Fibroblast of pulmonary artery (primary cell): Measurements from ENCODE around the gene GLT8D2.

Source experiments
- DNase-seq: peaks from one replicate; pipeline ENCODE4 v3.0.0-alpha.2; 2010; ENCODE audit warnings: low read depth
- H3K4me3 ChIP-seq: replicated peaks from 2 replicates; pipeline ENCODE4 v1.5.1; 2011; ENCODE audit warnings: low read depth, mild to moderate bottlenecking, control low read depth, low read length, moderate library complexity
- TF ChIP-seq, protein P1 (sequence below): IDR thresholded peaks from 2 replicates; pipeline ENCODE4 v1.5.1; 2011; ENCODE audit warnings: mild to moderate bottlenecking, control low read depth, low read length, inconsistent platforms; ENCODE audit errors: missing control alignments

The GLT8D2 gene

GRCh38 chr12:103956509-103957027, 93.4 kb downstream of the GLT8D2 start:
- DNase-seq = no peak
- TF ChIP-seq, protein P1, sequence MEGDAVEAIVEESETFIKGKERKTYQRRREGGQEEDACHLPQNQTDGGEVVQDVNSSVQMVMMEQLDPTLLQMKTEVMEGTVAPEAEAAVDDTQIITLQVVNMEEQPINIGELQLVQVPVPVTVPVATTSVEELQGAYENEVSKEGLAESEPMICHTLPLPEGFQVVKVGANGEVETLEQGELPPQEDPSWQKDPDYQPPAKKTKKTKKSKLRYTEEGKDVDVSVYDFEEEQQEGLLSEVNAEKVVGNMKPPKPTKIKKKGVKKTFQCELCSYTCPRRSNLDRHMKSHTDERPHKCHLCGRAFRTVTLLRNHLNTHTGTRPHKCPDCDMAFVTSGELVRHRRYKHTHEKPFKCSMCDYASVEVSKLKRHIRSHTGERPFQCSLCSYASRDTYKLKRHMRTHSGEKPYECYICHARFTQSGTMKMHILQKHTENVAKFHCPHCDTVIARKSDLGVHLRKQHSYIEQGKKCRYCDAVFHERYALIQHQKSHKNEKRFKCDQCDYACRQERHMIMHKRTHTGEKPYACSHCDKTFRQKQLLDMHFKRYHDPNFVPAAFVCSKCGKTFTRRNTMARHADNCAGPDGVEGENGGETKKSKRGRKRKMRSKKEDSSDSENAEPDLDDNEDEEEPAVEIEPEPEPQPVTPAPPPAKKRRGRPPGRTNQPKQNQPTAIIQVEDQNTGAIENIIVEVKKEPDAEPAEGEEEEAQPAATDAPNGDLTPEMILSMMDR = no peak

DNA sequence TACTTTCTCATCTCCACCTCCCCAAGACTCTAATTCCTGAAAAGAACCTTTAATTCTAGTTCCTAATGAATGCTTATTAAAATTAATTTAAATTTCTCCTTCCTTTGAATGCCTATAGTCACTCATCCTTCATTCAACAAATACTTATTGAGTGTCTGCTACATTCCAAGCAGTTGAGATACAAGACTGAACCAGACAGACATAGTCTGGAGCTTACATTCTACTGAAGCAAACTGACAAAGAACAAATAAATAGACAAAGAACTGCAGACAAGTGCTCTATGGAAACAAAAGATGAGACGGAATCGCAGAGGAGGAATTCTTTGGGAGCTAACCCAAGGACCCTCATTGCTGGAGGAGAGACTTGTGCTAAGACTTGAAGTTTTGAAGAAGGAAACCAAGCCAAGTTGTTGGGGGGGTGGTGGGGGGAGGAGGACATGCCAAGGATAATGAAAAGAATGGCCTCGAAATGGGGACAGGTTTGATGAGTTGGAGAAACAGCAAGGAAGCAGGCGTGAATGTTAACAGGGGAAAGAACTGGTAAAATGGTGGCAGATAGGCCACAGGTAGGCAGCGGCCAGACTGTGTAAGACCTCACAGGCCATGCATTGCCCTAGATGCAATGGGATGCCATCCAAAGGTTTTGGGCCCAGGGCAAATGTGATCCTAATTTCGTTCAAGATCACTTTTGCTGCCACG, 94.0 kb downstream of the GLT8D2 start:
- DNase-seq = no peak
- TF ChIP-seq, protein P1 = no peak
- peak overlapping the region; percentile 87 for H3K4me3 ChIP-seq

More at GRCh38 chr12:103956509-103957027, 93.4 kb downstream of the GLT8D2 start:
- H3K4me3 ChIP-seq = peak overlapping the region; percentile 87

DNA sequence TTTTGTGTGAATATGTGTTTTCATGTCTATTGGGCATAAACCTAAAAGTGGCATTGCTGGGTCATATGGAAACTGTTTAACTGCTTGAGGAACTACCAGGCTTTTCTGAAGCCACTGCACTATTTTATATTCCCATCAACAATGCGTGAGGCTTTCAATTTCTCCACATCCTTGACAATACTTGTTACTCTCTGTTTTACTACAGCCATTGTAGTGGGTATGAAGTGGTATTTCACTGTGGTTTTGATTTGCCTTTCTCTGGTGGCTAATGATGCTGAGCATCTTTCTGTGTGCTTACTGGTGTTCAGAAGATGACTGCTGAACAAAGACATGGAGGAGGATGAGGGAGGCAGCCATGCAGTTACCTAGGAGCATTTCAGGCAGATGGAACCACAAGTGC, 97.5 kb downstream of the GLT8D2 start:
- TF ChIP-seq, protein P1 = no peak
- H3K4me3 ChIP-seq = no peak overlapping the region
- no peak for DNase-seq

DNA sequence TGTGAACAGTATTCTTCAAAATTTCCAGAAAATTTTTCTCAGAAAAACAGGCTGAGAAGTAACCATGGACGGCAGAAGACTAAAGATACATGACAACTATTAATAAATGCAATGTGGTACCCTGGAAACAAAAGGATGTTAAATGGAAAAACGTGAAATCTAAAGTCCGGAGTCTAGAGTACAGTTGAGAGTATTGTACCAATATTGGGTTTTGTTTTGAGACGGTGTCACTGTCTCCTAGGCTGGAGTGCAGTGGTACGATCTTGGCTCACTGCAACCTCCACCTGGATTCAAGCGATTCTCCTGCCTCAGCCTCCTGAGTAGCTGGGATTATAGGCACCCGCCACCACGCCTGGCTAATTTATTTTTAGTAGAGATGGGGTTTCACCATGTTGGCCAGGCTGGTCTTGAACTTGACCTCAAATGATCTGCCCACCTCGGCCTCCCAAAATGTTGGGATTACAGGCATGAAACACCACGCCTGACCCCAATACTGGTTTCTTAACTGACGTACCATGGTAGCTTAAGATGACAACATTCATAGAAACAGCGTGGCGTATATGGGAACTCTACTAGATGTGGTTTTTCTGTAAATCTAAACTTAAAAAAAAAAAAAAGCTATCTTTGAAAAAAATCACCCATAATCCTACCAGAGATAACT, 101.1 kb downstream of the GLT8D2 start:
- DNase-seq = no peak
- TF ChIP-seq, protein P1 = no peak
- H3K4me3 ChIP-seq = no peak overlapping the region

- no peak overlapping the region for H3K4me3 ChIP-seq
- no peak for DNase-seq
- TF ChIP-seq, protein P1 = no peak
These were observed 102.0 kb downstream of the GLT8D2 start for GRCh38 chr12:103947871-103948555.

DNA sequence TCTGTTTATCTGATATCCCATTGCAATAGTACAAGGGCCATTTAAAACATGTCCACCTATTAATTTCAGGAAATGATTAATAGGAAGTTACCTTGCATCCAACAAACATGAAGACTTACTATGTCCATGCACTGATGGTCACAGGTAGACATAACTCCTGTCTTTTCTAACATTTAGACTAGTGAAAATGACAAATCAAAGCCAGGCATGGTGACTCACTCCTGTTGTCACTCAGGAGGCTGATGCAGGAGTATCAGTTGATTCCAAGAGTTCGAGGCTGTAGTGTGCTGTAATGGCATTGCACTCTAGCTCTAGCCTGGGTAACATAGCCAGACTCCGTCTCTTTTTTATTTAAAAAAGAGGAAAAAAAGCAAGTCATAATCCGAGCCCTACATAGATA, 105.0 kb downstream of the GLT8D2 start:
- H3K4me3 ChIP-seq = no peak overlapping the region
- TF ChIP-seq, protein P1 = no peak

More for the DNA sequence above, 105.0 kb downstream of the GLT8D2 start:
- no peak for DNase-seq
